GM19463 (cell line): ENCODE results near the gene TMEM266.

ENCODE experiments used
- ATAC-seq: cut with Tn5 transposase; IDR thresholded peaks from one replicate; pipeline ENCODE4 v1.9.1; 2021; ENCODE audit warnings: mild to moderate bottlenecking, moderate library complexity; ENCODE audit not compliant: unreplicated experiment

TMEM266 gene

DNA sequence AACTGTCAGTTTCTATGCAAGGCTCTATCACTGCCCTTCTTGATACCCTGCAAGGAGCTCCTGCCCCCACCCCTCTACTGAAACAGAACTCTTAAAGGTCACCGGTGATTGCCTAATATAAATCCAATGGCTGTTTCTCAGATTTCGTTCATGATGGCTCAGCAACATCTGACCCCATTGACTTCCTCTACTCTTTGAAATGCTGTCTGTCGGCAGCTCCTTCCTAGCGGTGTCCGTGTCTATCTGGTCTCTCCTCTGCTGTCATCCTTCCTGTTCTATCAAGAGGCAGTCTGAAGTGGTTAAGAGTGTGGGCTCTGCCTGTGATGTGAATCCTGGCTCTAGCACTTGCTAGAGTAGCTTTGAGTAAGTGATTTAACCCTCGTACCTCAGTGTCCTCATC is 5.5 kb downstream of the TMEM266 start:
- ATAC-seq = no peak

- no peak for ATAC-seq
Observed at GRCh38 chr15:76065793-76066192, 6.0 kb downstream of the TMEM266 start.

DNA sequence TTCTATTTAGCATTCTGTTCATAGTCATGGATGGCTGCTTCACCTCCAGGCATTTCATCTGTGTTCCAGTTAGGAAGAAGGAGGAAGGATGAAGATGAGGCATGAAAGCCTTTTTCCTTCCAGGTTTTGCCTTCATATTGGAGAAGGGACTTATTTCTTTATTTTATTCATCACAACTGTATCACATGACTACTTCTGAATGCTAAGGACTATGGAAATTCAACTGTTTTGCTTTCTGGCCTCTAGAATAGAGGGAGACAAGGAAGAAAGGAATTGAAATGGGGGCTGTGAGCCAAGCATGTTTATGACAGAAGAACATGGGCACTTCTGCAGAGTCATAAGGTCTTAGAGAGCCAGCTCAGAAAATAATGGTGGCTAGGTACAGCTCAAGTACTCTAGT is 10.4 kb downstream of the TMEM266 start:
- ATAC-seq = no peak

DNA sequence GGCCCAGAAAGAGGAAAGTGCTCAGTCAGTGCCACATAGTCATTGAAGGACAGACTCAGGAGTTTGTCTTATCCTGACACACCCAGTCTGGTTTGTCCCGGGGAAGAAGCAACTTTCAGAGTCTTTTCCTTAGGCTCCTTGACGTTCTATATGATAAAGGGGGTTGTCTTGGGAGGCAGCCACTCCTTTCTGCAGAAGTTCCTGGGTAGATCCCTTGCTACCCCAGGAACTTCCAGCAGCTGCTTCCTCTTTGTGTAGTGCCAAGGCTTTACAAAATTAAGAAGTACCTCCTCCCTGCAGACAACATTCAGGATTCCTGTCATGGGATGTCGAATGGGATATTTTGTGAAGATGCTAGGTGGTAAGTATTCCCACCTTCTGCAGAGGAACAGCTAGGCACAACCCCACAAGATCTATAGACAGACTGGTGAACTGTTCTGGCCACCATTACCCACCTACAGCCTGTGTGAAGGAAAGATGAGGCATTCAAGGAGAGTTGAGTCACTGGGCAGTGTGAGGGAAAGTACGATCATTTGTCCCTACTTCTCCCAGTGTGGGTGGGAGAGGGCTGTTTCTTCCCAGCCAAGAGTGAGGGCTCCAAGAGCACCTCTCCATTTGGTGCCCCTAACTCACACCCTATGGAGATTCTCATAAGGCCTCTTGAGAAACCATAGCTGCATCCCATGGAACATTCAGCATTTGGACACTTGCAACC is 11.3 kb downstream of the TMEM266 start:
- no peak for ATAC-seq

GRCh38 chr15:76071806-76072205 is 12.0 kb downstream of the TMEM266 start:
- ATAC-seq = no peak

DNA sequence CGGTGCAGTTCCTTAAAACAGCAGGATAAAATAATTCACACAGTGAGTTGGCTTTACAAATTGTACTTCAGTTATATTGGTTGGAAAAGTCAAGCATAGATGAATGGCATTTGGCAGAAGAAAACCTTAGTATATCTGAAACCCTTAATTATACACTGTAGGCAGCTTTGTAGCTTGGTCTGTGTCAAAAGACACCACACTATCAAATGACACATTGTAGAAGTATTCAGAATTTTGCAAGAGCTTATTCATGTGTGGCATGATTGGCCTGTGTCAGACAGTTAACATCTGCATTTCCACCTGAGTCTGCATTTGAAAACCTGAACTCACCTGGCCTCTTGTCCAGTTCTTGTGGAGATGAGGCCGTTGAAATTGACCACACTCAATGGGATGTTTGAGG is 13.8 kb downstream of the TMEM266 start:
- no peak for ATAC-seq

DNA sequence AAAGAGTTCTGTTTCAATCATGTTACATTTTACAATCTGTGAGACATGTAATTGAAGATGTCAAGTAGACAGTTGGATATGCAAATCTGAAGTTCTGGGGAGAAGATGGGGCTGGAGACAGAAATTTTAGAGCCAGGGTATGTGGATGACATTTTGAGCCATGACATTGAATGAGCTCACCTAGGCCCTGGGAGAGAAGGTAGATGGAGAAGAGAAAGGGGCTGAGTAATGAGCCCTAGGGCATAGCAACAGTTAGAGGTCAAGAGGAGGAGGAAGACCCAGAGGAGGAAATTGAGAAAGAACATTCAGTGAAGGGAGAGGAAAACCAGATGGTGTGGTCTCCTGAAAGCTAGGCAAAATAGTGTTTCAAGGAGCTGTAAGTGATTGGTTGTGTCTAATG is 15.3 kb downstream of the TMEM266 start:
- no peak for ATAC-seq

DNA sequence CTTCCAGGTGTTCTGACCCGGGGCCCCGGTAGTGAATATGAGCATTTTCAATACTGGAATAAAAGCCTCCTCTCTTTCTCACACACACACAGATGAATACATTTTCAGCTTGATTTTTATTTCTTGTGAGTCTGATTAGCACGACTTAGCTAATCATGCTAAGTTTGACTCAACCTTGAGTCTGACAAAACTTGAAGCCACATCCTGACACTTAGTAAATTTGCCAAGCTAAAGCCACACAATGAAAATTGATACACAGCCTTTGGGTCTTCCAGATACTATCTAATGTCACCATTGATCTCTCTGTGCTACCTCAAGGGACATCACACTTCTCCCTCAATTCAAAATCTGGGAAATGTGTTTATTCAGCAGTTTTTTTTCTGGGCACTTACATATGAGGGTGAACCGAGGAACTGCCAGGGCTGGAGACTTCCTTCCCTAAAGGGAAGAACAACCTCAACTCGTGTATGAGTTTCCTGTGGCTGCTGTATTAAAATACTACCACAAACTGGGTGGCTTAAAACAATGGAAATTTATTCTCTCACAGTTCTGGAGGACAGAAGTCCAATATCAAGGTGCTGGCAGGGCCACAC is 18.6 kb downstream of the TMEM266 start:
- no peak for ATAC-seq

- no peak for ATAC-seq
Observed at GRCh38 chr15:76084256-76084655, 24.5 kb downstream of the TMEM266 start.

GRCh38 chr15:76098685-76099084 is 38.9 kb downstream of the TMEM266 start:
- ATAC-seq = no peak

DNA sequence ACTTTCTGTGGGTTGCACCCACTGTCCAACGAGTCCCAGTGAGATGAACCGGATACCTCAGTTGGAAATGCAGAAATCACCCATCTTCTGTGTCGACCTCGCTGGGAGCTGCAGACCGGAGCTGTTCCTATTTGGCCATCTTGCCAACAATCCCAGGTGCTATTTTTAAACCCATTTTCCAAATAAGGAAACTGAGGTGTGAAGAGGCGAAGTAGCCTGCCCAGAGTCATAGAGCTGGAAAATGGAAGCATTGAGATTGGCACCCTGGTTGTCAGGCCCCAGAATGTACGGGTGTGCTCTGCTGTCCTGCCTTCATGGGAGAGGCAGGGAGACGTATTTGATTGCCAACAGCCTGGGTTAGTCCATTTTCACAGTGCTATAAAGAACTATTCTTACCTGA is 39.6 kb downstream of the TMEM266 start:
- ATAC-seq = no peak

GRCh38 chr15:76100361-76100760 is 40.6 kb downstream of the TMEM266 start:
- ATAC-seq = no peak

- ATAC-seq = no peak
Observed at GRCh38 chr15:76101655-76102054, 41.9 kb downstream of the TMEM266 start.

- ATAC-seq = no peak
Observed at GRCh38 chr15:76105391-76105790, 45.6 kb downstream of the TMEM266 start.

GRCh38 chr15:76105911-76106310 is 46.1 kb downstream of the TMEM266 start:
- no peak for ATAC-seq

DNA sequence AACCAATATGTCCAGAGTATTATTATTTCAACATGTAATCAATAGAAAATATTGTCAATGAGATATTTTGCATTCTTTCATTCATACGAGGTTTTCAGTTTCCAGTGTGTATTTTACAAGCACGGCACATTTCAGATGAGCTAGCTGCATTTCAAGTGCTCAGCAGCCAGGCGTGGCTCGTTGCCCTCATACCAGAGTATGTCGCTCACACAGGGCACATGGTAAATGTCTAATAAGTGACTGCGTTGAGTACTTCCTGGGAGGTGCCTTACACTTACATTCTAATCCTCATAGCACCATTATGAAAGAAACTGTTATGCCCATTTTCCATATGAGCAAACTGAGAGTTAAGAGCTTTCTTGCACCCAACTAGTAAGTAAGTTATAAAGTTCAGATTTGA is 47.4 kb downstream of the TMEM266 start:
- no peak for ATAC-seq

- ATAC-seq = no peak
Observed at GRCh38 chr15:76108021-76108723, 48.4 kb downstream of the TMEM266 start.

DNA sequence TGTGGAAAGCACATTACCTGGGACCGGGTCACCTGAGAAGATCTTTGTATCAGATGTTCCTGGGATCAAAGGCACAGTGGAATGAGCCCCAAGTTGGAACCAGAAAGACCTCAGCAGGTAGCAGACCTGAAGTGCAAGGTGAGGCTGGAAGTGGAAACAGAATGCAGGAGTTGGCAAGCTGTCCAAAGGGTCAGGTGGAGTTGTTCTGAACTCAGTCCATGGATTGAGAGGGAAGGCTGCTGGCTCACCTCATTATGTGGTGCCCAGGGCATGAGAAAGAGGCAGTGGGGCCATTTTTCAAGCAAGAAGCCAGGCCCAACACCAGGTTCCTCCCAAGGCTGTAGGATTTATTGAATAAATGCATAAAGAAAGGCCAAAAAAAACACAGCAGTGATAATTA is 49.3 kb downstream of the TMEM266 start:
- ATAC-seq = no peak

DNA sequence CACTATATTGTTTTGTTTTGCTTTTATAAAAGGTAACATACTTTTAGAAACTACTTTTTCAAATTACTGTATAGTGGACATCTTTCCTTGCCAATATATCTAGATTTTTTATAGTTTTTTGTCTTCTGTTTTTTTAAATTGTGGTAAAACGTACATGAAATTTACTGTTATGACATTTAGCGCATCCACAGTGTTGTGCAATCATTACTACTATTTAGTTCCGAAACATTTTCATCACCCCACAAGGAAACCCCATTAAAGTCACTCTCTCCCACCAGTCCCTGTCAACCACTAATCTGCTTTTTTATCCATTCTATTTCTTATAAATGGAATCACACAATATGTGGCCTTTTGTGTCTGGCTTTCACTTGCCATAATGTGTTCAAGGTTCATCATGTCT is 54.8 kb downstream of the TMEM266 start:
- no peak for ATAC-seq

DNA sequence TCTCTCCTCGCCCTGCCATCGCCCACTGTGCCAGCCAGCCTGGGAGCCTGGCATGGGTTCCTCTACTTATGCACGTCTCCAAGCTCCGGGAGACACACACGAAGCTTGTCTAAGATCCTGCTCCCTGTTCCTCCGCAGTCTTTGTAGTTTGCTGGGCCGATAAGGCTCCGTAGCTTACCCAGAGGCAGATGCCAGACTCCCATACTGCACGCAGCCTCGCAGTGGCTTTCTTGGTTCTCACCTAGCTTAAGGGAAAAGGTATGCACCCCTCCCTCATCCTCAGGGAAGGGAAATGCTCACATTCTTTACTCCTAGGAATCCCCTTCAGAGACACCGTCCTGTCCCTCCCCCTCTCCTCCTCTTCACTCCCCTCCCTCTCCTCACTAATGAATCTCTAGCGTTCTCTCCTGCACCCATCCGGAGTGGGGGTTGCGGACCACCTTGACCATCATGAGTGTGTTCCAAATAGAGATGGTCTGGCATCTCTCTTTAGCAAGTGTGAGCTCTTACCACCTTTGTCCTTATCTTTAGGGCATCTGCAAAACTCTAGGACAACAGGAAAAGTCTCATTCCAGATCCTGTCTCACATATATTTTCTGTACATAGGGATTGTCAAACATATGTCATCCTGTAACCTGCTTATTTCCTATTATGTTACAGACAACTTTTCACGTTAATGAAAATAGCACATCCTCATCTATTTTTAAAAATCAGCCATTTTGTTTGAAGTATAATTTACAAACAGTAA is 56.5 kb downstream of the TMEM266 start:
- ATAC-seq = no peak

DNA sequence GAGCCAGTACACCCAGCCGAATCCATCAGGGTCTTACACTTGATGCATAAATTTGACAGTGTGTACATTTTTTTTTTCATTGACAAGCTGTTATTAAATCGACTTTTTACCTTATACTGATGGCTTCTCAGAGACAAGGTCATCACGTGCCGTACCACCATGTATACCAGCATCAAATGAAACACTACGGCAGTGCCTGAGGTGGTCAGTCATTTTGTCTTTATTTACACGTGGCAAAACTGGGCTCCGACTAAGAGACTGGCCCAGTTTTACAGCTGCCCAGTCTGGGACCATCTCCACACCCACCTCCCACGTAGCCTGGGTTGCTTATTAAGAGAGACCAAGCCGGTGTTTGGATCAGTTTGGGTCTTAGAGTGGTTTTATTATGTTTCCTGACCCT is 57.4 kb downstream of the TMEM266 start:
- no peak for ATAC-seq

- no peak for ATAC-seq
Observed at GRCh38 chr15:76118767-76119166, 59.0 kb downstream of the TMEM266 start.
